GM12874 (cell line): ENCODE data around the gene ORMDL2.

ENCODE experiments used
- CTCF ChIP-seq: IDR thresholded peaks from 2 replicates; pipeline ENCODE4 v1.5.1; 2011; ENCODE audit warnings: low read depth, mild to moderate bottlenecking, control low read depth, low read length, moderate library complexity; ENCODE audit not compliant: insufficient read depth

ORMDL2 gene

DNA sequence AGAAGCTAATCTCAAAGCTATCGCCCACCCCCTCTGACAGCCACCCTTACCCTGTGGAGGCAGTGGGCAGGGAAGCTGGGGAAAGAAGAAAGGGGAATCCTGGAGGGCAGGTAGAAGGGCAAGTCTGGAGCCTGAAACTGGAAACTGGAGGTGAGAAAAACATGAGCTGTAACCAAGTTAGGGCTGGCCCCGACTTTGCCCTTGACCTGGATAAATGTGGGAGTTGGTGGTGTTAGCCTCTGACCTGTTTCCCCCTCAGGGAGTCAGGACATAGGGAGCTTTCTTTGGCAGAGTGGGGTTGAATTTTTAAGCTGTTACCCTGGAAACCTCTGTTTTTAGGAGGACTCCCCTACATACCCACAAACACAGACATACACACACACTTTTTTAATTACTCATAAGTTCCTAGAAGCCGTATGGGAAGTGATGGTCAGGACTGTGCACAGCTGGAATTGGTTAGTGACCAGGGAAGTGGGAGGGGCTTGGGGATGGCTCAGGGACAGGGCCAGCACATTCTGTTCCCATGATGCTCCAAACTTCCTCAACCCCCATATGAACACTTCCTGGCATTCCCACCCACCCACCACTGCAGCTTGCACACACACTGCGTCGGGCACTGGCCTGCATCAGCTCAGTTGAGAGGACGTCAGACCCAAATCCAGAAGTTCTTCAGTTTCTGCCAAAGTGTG is 29.9 kb downstream of the ORMDL2 start:
- TF ChIP-seq CTCF: no peak

GRCh38 chr12:55849616-55850343 is 31.9 kb downstream of the ORMDL2 start:
- no peak for TF ChIP-seq CTCF

- no peak for TF ChIP-seq CTCF
Measured at GRCh38 chr12:55850401-55850800, 32.6 kb downstream of the ORMDL2 start.

- TF ChIP-seq CTCF: no peak
Measured at GRCh38 chr12:55850893-55851292, 33.1 kb downstream of the ORMDL2 start.

DNA sequence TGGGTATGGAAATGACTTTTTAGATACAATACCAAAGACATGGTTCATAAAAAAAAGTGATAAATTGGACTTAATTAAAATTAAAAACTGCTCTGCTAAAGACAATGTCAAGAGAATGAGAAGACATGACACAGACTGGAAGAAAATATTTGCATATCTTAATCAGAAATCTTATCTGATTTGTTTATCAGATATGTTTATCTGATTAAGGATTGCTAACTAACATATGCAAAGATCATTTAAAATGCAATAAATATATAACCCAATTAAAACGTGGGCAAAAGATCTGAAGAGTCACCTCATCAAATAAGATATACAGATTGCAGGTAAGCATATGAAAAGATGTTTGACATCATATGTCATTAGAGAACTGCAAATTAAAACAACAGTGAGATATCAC is 34.9 kb downstream of the ORMDL2 start:
- no peak for TF ChIP-seq CTCF

- TF ChIP-seq CTCF: no peak
Measured at GRCh38 chr12:55861396-55861795, 43.6 kb downstream of the ORMDL2 start.

GRCh38 chr12:55861871-55862270 is 44.0 kb downstream of the ORMDL2 start:
- no peak for TF ChIP-seq CTCF
